ENCODE results near the gene DPP6.
"Not testable (repeated sequence)": the region's sequence is repeated elsewhere in the genome, so short reads cannot be mapped to it uniquely, and the experiment has no call there.

GRCh38 chr7:154163642-154164041, 111.4 kb downstream of the DPP6 start:
- not testable (repeated sequence) for TF ChIP-seq POLR2A (IDR thresholded peaks at IDR 0.05); CTCF (IDR thresholded peaks at IDR 0.05 in 4 of 5, conservative IDR thresholded peaks at IDR 0.05 in 1 of 5)
